ENCODE data around the gene LYST. TPM values are rescaled to one million over a fixed set of nuclear protein-coding genes. Genes with fewer than 3 reads are reported as not detected.

LYST gene
- total RNA-seq, 1 experiment from 2014 or later = 11.9 TPM

DNA sequence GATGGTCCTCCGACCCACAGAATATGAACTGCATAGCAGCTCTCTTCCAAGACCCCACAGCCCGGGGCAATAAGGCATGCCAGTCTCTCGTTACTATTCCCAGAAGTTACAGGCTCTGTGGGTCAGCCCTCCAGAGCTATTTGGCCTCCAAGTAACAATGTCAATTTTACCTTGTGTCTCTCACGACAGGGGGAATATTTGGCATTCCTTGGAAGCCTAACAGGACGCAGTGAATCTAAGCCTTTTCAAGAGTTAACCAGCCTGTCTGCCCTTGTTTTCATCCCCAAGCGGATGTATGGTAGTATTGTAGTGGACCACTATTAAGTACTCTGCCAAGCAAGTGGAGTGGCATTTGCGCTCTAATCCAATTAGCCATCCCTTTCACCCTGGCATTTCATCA lies 192.7 kb downstream of the LYST start:
- Mint-ChIP-seq H3K27me3 (ENCODE audit: unreplicated experiment) (no peaks in the 10 kb centered on the region), H3K4me1 (ENCODE audit: low read depth, unreplicated experiment) (no peaks in the 10 kb centered on the region), H3K4me3 (ENCODE audit: low read depth, unreplicated experiment) (no peak overlapping the region), H3K9me3 (ENCODE audit: low read depth, unreplicated experiment) (peaks cover 15% of the 10 kb centered on the region), H3K36me3 (ENCODE audit: insufficient read depth, unreplicated experiment) (no peaks in the 10 kb centered on the region), H3K27ac (ENCODE audit: unreplicated experiment) (no peak overlapping the region)
- TF ChIP-seq, protein P1, sequence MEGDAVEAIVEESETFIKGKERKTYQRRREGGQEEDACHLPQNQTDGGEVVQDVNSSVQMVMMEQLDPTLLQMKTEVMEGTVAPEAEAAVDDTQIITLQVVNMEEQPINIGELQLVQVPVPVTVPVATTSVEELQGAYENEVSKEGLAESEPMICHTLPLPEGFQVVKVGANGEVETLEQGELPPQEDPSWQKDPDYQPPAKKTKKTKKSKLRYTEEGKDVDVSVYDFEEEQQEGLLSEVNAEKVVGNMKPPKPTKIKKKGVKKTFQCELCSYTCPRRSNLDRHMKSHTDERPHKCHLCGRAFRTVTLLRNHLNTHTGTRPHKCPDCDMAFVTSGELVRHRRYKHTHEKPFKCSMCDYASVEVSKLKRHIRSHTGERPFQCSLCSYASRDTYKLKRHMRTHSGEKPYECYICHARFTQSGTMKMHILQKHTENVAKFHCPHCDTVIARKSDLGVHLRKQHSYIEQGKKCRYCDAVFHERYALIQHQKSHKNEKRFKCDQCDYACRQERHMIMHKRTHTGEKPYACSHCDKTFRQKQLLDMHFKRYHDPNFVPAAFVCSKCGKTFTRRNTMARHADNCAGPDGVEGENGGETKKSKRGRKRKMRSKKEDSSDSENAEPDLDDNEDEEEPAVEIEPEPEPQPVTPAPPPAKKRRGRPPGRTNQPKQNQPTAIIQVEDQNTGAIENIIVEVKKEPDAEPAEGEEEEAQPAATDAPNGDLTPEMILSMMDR (IDR thresholded peaks at IDR 0.05; ENCODE audit: unreplicated experiment) = no peak
- intact Hi-C loops (cut with micrococcal nuclease; ENCODE audit: unreplicated experiment) = no loop called here
- CTCF ChIA-PET = no interaction called here
- BruUV-seq (replicated peaks) = no TSS peak
- no peak for DNase-seq

DNA sequence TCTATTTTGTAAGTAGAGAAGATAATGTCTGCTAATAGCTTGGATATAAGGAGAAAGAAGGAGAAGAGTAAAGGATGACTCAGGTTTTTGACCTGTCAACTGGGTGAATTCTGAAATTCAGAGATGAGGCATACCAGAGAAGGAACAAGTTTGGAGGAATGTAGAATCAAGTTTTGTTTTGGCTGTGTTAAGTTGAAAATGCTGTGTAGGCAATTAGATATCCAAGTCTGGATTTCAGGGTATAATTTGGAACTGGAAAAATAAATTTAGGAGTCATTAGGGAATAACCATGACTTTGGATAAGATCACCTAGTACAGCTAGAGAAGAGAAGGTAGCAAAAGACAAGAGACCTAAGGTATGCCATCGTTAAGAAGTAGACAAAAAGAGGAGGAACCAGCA lies 194.7 kb downstream of the LYST start:
- no peak for DNase-seq
- Mint-ChIP-seq H3K36me3 (ENCODE audit: insufficient read depth, unreplicated experiment) (no peaks in the 10 kb centered on the region), H3K4me1 (ENCODE audit: low read depth, unreplicated experiment) (no peaks in the 10 kb centered on the region), H3K4me3 (ENCODE audit: low read depth, unreplicated experiment) (no peak overlapping the region), H3K9me3 (ENCODE audit: low read depth, unreplicated experiment) (peaks cover 15% of the 10 kb centered on the region), H3K27me3 (ENCODE audit: unreplicated experiment) (no peaks in the 10 kb centered on the region), H3K27ac (ENCODE audit: unreplicated experiment) (no peak overlapping the region)
- no TSS peak for BruUV-seq (replicated peaks)
- intact Hi-C loops (cut with micrococcal nuclease; ENCODE audit: unreplicated experiment) = no loop called here
- TF ChIP-seq, protein P1 (IDR thresholded peaks at IDR 0.05; ENCODE audit: unreplicated experiment) = no peak
- CTCF ChIA-PET = no interaction called here

DNA sequence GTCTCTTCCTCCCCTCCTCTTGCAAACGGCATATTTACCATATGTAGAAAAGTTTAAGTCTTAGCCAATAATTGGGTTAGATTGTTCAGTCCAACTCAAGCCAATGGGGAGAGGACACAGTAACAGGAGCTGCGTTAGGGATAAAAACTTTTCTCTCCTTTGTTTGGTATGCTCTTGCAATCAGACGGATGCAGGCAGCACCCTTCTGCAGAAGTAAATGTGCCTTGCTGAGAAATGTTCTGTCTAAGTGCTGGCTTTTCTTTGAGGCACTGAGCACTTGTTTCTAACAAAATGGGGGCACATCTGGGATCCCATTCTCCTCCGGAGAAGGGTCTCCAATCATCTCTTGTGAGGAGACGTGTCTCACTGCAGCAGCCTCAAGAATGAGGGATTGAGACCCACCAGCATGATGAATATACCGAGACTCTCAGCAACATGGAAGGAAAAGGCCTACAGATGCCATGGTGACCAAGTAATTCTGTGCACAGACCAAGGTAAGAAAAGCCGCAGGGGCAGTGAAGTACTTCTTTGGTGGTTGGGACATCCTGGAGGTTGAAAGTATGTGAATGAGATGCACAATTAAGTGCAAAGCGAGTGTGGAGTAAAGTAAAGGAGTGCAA lies 196.4 kb downstream of the LYST start:
- CTCF ChIA-PET = no interaction called here
- intact Hi-C loops (cut with micrococcal nuclease; ENCODE audit: unreplicated experiment) = no loop called here
- H3K36me3 Mint-ChIP-seq (ENCODE audit: insufficient read depth, unreplicated experiment) = no peaks in the 10 kb centered on the region
- no TSS peak for BruUV-seq (replicated peaks)
- H3K4me1 Mint-ChIP-seq (ENCODE audit: low read depth, unreplicated experiment) = no peaks in the 10 kb centered on the region
- H3K9me3 Mint-ChIP-seq (ENCODE audit: low read depth, unreplicated experiment) = peaks cover 15% of the 10 kb centered on the region
- no peaks in the 10 kb centered on the region for H3K27me3 Mint-ChIP-seq (ENCODE audit: unreplicated experiment)
- no peak overlapping the region for H3K4me3 Mint-ChIP-seq (ENCODE audit: low read depth, unreplicated experiment)
- no peak overlapping the region for H3K27ac Mint-ChIP-seq (ENCODE audit: unreplicated experiment)
- no peak for DNase-seq
- TF ChIP-seq, protein P1 (IDR thresholded peaks at IDR 0.05; ENCODE audit: unreplicated experiment) = no peak

DNA sequence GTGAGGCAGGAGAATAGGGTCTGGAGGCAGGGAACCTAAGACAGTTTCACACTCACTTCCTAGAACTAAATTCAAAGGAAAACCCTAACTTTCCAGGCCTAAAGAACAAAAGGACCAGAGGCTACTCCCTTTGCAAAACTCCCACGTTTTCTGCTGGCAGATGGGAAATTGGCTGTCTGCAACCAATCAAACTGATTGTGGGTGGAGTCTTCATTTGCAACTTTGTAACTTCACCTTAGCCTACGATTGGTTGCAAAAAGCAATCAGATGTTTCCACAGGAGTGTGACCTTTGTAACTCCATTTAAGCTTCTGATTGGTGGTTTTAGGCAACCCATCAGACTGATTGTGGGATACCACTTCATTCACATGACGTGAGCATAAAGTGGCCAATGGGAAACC lies 197.4 kb downstream of the LYST start:
- H3K4me1 Mint-ChIP-seq (ENCODE audit: low read depth, unreplicated experiment) = no peaks in the 10 kb centered on the region
- no peak overlapping the region for H3K27ac Mint-ChIP-seq (ENCODE audit: unreplicated experiment)
- intact Hi-C loops (cut with micrococcal nuclease; ENCODE audit: unreplicated experiment) = no loop called here
- TF ChIP-seq, protein P1 (IDR thresholded peaks at IDR 0.05; ENCODE audit: unreplicated experiment) = no peak
- H3K9me3 Mint-ChIP-seq (ENCODE audit: low read depth, unreplicated experiment) = peaks cover 15% of the 10 kb centered on the region
- no peak for DNase-seq
- H3K27me3 Mint-ChIP-seq (ENCODE audit: unreplicated experiment) = no peaks in the 10 kb centered on the region
- no peaks in the 10 kb centered on the region for H3K36me3 Mint-ChIP-seq (ENCODE audit: insufficient read depth, unreplicated experiment)
- H3K4me3 Mint-ChIP-seq (ENCODE audit: low read depth, unreplicated experiment) = no peak overlapping the region
- CTCF ChIA-PET = no interaction called here
- BruUV-seq (replicated peaks) = no TSS peak

Data from Calu3 (cell line).